B cell (primary cell): Measurements from ENCODE around the gene PNMA8C. TPM values are rescaled to one million over a fixed set of nuclear protein-coding genes. Genes with fewer than 3 reads are reported as not detected.
"Not testable (repeated sequence)": the region's sequence is repeated elsewhere in the genome, so short reads cannot be mapped to it uniquely, and the experiment has no call there.

ENCODE experiments used
- ATAC-seq: fragments of 200-7000 bp; cut with Tn5 transposase; one replicate; pipeline ENCODE4 v1.10.0; 2021; ENCODE audit warnings: low read depth, mild to moderate bottlenecking, moderate number of reproducible peaks, moderate library complexity
- CTCF ChIA-PET: fragments of 350-600 bp; sonication (Branson Sonifier 250); formaldehyde crosslinking; loops from one replicate; lab custom pipeline; 2021; ENCODE audit warnings: antibody characterized with exemption, inconsistent platforms; lab: Charles Lee
- POLR2A ChIA-PET: fragments of 350-600 bp; sonication (Branson Sonifier 250); formaldehyde crosslinking; loops from one replicate; lab custom pipeline; 2021; ENCODE audit warnings: antibody characterized with exemption; lab: Charles Lee
- DNase-seq: peaks from one replicate; pipeline ENCODE4 v3.0.0; 2013
- H2AFZ ChIP-seq: 2 replicates; pipeline ENCODE4 v1.6.1; 2012; ENCODE audit warnings: mild to moderate bottlenecking, low read depth, low read length; ENCODE audit not compliant: insufficient read depth, poor library complexity, severe bottlenecking
- H3K27ac ChIP-seq, 2 donors: 1 replicate in 1 of 2; 2 replicates in 1 of 2; pipeline ENCODE4 v1.5.1; 2012 to 2013; ENCODE audit warnings: low read length in 2 of 2, mild to moderate bottlenecking in 2 of 2, moderate library complexity in 1 of 2
- H3K27me3 ChIP-seq, 4 experiments: fragments of 200-600 bp in 1 of 4; sonication (generic) in 1 of 4; replicated peaks in 1 of 4; 1 replicate in 2 of 4; 2 replicates in 2 of 4; pipeline versions ENCODE4 v1.6.1 to v1.7.0; 2013 to 2016; ENCODE audit warnings: low read length in 3 of 4, mild to moderate bottlenecking in 2 of 4, mixed read lengths in 1 of 4, moderate library complexity in 1 of 4; ENCODE audit not compliant: insufficient read depth in 4 of 4, control insufficient read depth in 3 of 4; ENCODE audit errors: control extremely low read depth in 1 of 4
- H3K36me3 ChIP-seq, 2 experiments: replicated peaks in 1 of 2; 1 replicate in 1 of 2; 2 replicates in 1 of 2; pipeline versions ENCODE4 v1.6.1 to v1.7.1; 2013; ENCODE audit warnings: low read length in 1 of 2; ENCODE audit not compliant: insufficient read depth in 2 of 2, control insufficient read depth in 1 of 2; ENCODE audit errors: control extremely low read depth in 1 of 2, extremely low read depth in 1 of 2
- H3K4me1 ChIP-seq, 2 donors: fragments of 200-600 bp in 1 of 2; sonication (generic) in 1 of 2; 1 replicate in 1 of 2; 2 replicates in 1 of 2; pipeline versions ENCODE4 v1.5.1 to v1.6.1; 2013 to 2017; ENCODE audit warnings: low read length in 2 of 2; ENCODE audit not compliant: control insufficient read depth in 2 of 2, insufficient read depth in 2 of 2
- H3K4me2 ChIP-seq: replicated peaks from 2 replicates; pipeline ENCODE3; 2012; ENCODE audit warnings: mild to moderate bottlenecking, low read depth, low read length; ENCODE audit not compliant: poor library complexity, severe bottlenecking
- H3K4me3 ChIP-seq, 5 experiments: fragments of 200-600 bp in 1 of 5; sonication (generic) in 1 of 5; 1 replicate in 3 of 5; 2 replicates in 2 of 5; pipeline versions ENCODE4 v1.5.1 to v1.7.0; 2011 to 2016; ENCODE audit warnings: low read length in 4 of 5, mild to moderate bottlenecking in 4 of 5, low read depth in 2 of 5, control low read depth in 1 of 5, moderate library complexity in 1 of 5; ENCODE audit not compliant: insufficient read depth in 1 of 5; ENCODE audit errors: control extremely low read depth in 1 of 5, extremely low read depth in 1 of 5
- H3K79me2 ChIP-seq: fragments of 200-600 bp; sonication (generic); one replicate; pipeline ENCODE4 v1.6.0; 2016; ENCODE audit warnings: low read length; ENCODE audit not compliant: control insufficient read depth, insufficient read depth
- H3K9ac ChIP-seq: fragments of 200-600 bp; sonication (generic); 2 replicates; pipeline ENCODE4 v1.6.1; 2017; ENCODE audit warnings: mild to moderate bottlenecking, low read length, moderate library complexity
- H3K9me3 ChIP-seq, 3 donors: one replicate each; pipeline versions ENCODE4 v1.6.1 to v1.7.1; 2013; ENCODE audit warnings: low read length in 2 of 3; ENCODE audit not compliant: control insufficient read depth in 2 of 3, insufficient read depth in 1 of 3; ENCODE audit errors: control extremely low read depth in 1 of 3
- H4K20me1 ChIP-seq: 2 replicates; pipeline ENCODE4 v1.6.0; 2012; ENCODE audit warnings: mild to moderate bottlenecking, low read length; ENCODE audit not compliant: insufficient read depth, control insufficient read depth, poor library complexity, severe bottlenecking
- H3K27ac Mint-ChIP-seq: one replicate; pipeline ENCODE4 v1.8.0; 2021; ENCODE audit warnings: mixed read lengths
- H3K27me3 Mint-ChIP-seq: one replicate; pipeline ENCODE4 v1.8.0; 2021; ENCODE audit warnings: mixed read lengths
- H3K4me1 Mint-ChIP-seq: one replicate; pipeline ENCODE4 v1.8.0; 2021; ENCODE audit warnings: mixed read lengths
- H3K4me3 Mint-ChIP-seq: one replicate; pipeline ENCODE4 v1.8.0; 2021; ENCODE audit warnings: mixed read lengths
- H3K9me3 Mint-ChIP-seq: one replicate; pipeline ENCODE4 v1.8.0; 2022; ENCODE audit warnings: mixed read lengths; ENCODE audit not compliant: insufficient read depth
- EZH2 ChIP-seq: IDR thresholded peaks from 2 replicates; pipeline ENCODE4 v1.6.1; 2012; ENCODE audit warnings: borderline replicate concordance, low read depth, mild to moderate bottlenecking, moderate library complexity, low read length; ENCODE audit not compliant: insufficient read depth, poor library complexity, severe bottlenecking
- WGBS: methylation state at CpG from one replicate; pipeline ENCODE4 v1.1.5; 2013; ENCODE audit warnings: missing lambda C conversion rate; ENCODE audit not compliant: insufficient coverage; 5-methylcytosine and 5-hydroxymethylcytosine counted together
- intact Hi-C: fragments of 100-400 bp; cut with micrococcal nuclease; formaldehyde crosslinking; loops from one replicate; pipeline ENCODE4 v1.10.0; 2022
- polyA plus RNA-seq: library from polyadenylated mRNA; depleted of rRNA; stranded (reverse); fragments of >200 nt; gene quantifications from 2 replicates; pipeline ENCODE4 v1.2.3, GENCODE V29; 2012
- total RNA-seq, 2 donors: library from RNA; stranded (reverse); fragments of 120-200 nt in 1 of 2; gene quantifications; 1 replicate in 1 of 2; 2 replicates in 1 of 2; pipeline versions ENCODE4 v1.2.3 to v1.2.4, GENCODE V29; 2013 to 2022
- TF ChIP-seq, protein P1 (sequence below): fragments of 200-600 bp; IDR thresholded peaks from one replicate; pipeline ENCODE4 v1.8.0; 2022; ENCODE audit warnings: antibody characterized with exemption, mild to moderate bottlenecking

PNMA8C gene
- total and polyA plus RNA-seq, 2 donors (not counting 1 experiment from before 2014, with no cell fraction given), result not detected

DNA sequence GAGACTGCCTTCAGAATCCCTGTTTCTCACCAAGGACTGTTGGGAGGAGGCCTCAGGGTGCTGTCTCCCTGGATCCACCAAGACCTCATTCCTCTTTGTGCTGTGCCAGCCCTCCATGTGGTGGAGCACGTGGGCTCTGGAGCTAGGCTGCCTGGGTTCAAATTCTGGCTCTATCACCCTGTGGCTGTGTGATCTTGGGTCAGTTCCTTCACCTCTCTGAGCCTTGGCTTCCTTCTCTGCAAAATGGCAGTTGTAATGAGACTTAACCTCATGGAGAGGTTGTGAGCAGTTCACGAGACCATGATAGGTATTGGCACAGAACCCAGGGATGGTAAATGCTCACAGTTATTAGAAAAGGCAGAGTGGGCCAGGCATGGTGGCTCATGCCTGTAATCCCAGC lies 6.4 kb downstream of the PNMA8C start:
- 83% methylated on average over 2 of the region's 2 CpGs for WGBS
- H3K27ac Mint-ChIP-seq, result no peak overlapping the region
- H3K9me3 ChIP-seq, result no peaks in the 10 kb centered on the region
- intact Hi-C loops, result no loop called here
- H2AFZ ChIP-seq, result no peak overlapping the region
- peaks cover 0 to 23% (median 15%) of the 10 kb centered on the region in 4 experiments for H3K27me3 ChIP-seq
- no peaks in the 10 kb centered on the region for H3K79me2 ChIP-seq
- ATAC-seq (no peak), DNase-seq (no peak)
- no peak overlapping the region for H3K9ac ChIP-seq
- H4K20me1 ChIP-seq, result no peaks in the 10 kb centered on the region
- H3K4me2 ChIP-seq, result no peak overlapping the region
- peaks cover 43% of the 10 kb centered on the region for H3K27me3 Mint-ChIP-seq
- CTCF ChIA-PET, result no interaction called here
- H3K36me3 ChIP-seq, result no peaks in the 10 kb centered on the region
- H3K9me3 Mint-ChIP-seq, result no peaks in the 10 kb centered on the region
- H3K27ac ChIP-seq, result no peak overlapping the region
- H3K4me3 ChIP-seq, result no peak overlapping the region
- TF ChIP-seq, protein P1, sequence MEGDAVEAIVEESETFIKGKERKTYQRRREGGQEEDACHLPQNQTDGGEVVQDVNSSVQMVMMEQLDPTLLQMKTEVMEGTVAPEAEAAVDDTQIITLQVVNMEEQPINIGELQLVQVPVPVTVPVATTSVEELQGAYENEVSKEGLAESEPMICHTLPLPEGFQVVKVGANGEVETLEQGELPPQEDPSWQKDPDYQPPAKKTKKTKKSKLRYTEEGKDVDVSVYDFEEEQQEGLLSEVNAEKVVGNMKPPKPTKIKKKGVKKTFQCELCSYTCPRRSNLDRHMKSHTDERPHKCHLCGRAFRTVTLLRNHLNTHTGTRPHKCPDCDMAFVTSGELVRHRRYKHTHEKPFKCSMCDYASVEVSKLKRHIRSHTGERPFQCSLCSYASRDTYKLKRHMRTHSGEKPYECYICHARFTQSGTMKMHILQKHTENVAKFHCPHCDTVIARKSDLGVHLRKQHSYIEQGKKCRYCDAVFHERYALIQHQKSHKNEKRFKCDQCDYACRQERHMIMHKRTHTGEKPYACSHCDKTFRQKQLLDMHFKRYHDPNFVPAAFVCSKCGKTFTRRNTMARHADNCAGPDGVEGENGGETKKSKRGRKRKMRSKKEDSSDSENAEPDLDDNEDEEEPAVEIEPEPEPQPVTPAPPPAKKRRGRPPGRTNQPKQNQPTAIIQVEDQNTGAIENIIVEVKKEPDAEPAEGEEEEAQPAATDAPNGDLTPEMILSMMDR, result no peak
- no peak for TF ChIP-seq EZH2
- H3K4me3 Mint-ChIP-seq, result no peak overlapping the region
- peaks cover 10 to 11% of the 10 kb centered on the region in 2 donors for H3K4me1 ChIP-seq
- peaks cover 8% of the 10 kb centered on the region for H3K4me1 Mint-ChIP-seq
- POLR2A ChIA-PET, result no interaction called here

DNA sequence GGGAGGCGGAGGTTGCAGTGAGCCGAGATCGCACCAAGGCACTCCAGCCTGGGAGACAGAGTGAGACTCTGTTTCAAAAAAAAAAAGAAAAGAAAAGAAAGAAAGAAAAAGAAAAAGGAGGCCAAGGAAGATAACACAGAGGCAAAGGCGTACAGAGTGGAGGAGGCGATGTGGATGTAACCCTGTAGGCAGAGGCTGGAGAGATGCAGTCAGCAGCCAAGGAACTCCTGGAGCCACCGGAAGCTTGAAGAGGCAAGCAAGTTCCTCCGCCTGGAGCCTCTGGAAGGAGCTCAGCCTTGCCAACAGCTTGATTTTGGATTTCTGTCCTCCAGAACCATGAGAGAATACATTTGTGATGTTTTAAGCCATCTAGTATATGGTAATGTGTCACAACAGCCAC lies 8.7 kb downstream of the PNMA8C start:
- no peak overlapping the region for H3K4me3 ChIP-seq
- no peaks in the 10 kb centered on the region for H3K79me2 ChIP-seq
- no peak overlapping the region for H3K4me3 Mint-ChIP-seq
- no peak for ATAC-seq
- no peak overlapping the region for H3K4me2 ChIP-seq
- POLR2A ChIA-PET, result no interaction called here
- H3K36me3 ChIP-seq, result no peaks in the 10 kb centered on the region
- H3K27me3 Mint-ChIP-seq, result peaks cover 42% of the 10 kb centered on the region
- H3K9me3 ChIP-seq, result peaks cover 0 to 3% (median 0%) of the 10 kb centered on the region in 3 donors
- H3K9me3 Mint-ChIP-seq, result no peaks in the 10 kb centered on the region
- no peak overlapping the region for H3K9ac ChIP-seq
- no peak for DNase-seq
- no peak overlapping the region for H3K27ac Mint-ChIP-seq
- WGBS, result 95% methylated on average over 7 of the region's 7 CpGs
- no peaks in the 10 kb centered on the region for H3K4me1 Mint-ChIP-seq
- peaks cover 3 to 6% of the 10 kb centered on the region in 2 donors for H3K4me1 ChIP-seq
- TF ChIP-seq EZH2, result no peak
- CTCF ChIA-PET, result no interaction called here
- H3K27ac ChIP-seq, result no peak overlapping the region
- peaks cover 0 to 23% (median 9%) of the 10 kb centered on the region in 4 experiments for H3K27me3 ChIP-seq
- H4K20me1 ChIP-seq, result no peaks in the 10 kb centered on the region
- H2AFZ ChIP-seq, result no peak overlapping the region
- intact Hi-C loops, result no loop called here

DNA sequence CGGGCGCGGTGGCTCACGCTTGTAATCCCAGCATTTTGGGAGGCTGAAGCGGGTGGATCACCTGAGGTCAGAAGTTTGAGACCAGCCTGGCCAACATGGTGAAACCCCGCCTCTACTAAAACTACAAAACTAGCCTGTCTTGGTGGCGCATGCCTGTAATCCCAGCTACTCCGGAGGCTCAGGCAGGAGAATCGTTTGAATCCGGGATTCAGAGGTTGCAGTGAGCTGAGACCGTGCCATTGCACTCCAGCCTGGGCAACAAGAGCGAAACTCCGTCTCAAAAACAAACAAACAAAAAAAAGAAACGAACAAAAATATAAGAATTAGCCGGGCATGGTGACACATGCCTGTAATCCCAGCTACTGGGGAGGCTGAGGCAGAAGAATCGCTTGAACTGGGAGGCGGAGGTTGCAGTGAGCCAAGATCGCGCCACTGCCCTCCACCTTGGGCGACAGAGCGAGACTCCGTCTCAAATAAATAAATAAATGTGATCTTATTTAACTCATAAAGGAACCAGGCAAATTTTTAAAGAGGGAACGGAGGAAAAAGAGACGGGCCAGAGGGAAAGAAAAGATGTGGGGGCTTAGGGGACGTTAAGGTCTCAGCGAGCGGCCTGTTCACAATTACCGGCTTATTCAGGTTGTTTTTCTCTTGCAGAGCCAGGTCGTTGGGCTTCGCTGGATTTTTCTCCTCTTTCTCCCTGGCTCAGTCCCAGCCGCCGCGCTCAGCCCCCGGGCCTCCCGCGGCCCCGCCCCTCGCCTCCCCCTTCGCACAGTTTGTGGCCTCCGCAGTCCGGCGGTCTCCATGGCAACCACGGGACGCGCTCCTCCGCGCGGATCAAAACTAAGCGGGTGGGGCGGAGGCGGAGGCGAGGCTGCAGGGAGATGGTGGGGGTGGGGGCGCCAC lies 12.7 kb downstream of the PNMA8C start:
- CTCF ChIA-PET, H3K4me1 Mint-ChIP-seq, H3K9ac ChIP-seq, H3K27ac Mint-ChIP-seq, H3K9me3 Mint-ChIP-seq, H2AFZ ChIP-seq, H3K36me3 ChIP-seq, ATAC-seq, H4K20me1 ChIP-seq, POLR2A ChIA-PET, intact Hi-C loops, DNase-seq, H3K79me2 ChIP-seq, H3K4me2 ChIP-seq, H3K4me3 ChIP-seq, H3K4me3 Mint-ChIP-seq, H3K27ac ChIP-seq: not testable (repeated sequence)
- Histone ChIP-seq H3K4me1 (peaks cover 7 to 10% of the 10 kb centered on the region in 2 donors), H3K27me3 (peaks cover 0 to 56% (median 19%) of the 10 kb centered on the region in 4 experiments), H3K9me3 (peaks cover 0 to 20% (median 0%) of the 10 kb centered on the region in 3 donors)
- H3K27me3 Mint-ChIP-seq, result peaks cover 46% of the 10 kb centered on the region
- 30% methylated on average over 36 of the region's 53 CpGs for WGBS
